B cell (primary cell): ENCODE measurements around the gene CPNE4. TPM values are rescaled to one million over a fixed set of nuclear protein-coding genes. Genes with fewer than 3 reads are reported as not detected.

ENCODE experiments used
- ATAC-seq: fragments of 200-7000 bp; cut with Tn5 transposase; one replicate; pipeline ENCODE4 v1.10.0; 2021; ENCODE audit warnings: low read depth, mild to moderate bottlenecking, moderate number of reproducible peaks, moderate library complexity
- CTCF ChIA-PET: fragments of 350-600 bp; sonication (Branson Sonifier 250); formaldehyde crosslinking; loops from one replicate; lab custom pipeline; 2021; ENCODE audit warnings: antibody characterized with exemption, inconsistent platforms; lab: Charles Lee
- POLR2A ChIA-PET: fragments of 350-600 bp; sonication (Branson Sonifier 250); formaldehyde crosslinking; loops from one replicate; lab custom pipeline; 2021; ENCODE audit warnings: antibody characterized with exemption; lab: Charles Lee
- DNase-seq: peaks from one replicate; pipeline ENCODE4 v3.0.0; 2013
- H2AFZ ChIP-seq: 2 replicates; pipeline ENCODE4 v1.6.1; 2012; ENCODE audit warnings: mild to moderate bottlenecking, low read depth, low read length; ENCODE audit not compliant: insufficient read depth, poor library complexity, severe bottlenecking
- H3K27ac ChIP-seq, 2 donors: 1 replicate in 1 of 2; 2 replicates in 1 of 2; pipeline ENCODE4 v1.5.1; 2012 to 2013; ENCODE audit warnings: low read length in 2 of 2, mild to moderate bottlenecking in 2 of 2, moderate library complexity in 1 of 2
- H3K27me3 ChIP-seq, 4 experiments: fragments of 200-600 bp in 1 of 4; sonication (generic) in 1 of 4; replicated peaks in 1 of 4; 1 replicate in 2 of 4; 2 replicates in 2 of 4; pipeline versions ENCODE4 v1.6.1 to v1.7.0; 2013 to 2016; ENCODE audit warnings: low read length in 3 of 4, mild to moderate bottlenecking in 2 of 4, mixed read lengths in 1 of 4, moderate library complexity in 1 of 4; ENCODE audit not compliant: insufficient read depth in 4 of 4, control insufficient read depth in 3 of 4; ENCODE audit errors: control extremely low read depth in 1 of 4
- H3K36me3 ChIP-seq, 2 experiments: replicated peaks in 1 of 2; 1 replicate in 1 of 2; 2 replicates in 1 of 2; pipeline versions ENCODE4 v1.6.1 to v1.7.1; 2013; ENCODE audit warnings: low read length in 1 of 2; ENCODE audit not compliant: insufficient read depth in 2 of 2, control insufficient read depth in 1 of 2; ENCODE audit errors: control extremely low read depth in 1 of 2, extremely low read depth in 1 of 2
- H3K4me1 ChIP-seq, 2 donors: fragments of 200-600 bp in 1 of 2; sonication (generic) in 1 of 2; 1 replicate in 1 of 2; 2 replicates in 1 of 2; pipeline versions ENCODE4 v1.5.1 to v1.6.1; 2013 to 2017; ENCODE audit warnings: low read length in 2 of 2; ENCODE audit not compliant: control insufficient read depth in 2 of 2, insufficient read depth in 2 of 2
- H3K4me2 ChIP-seq: replicated peaks from 2 replicates; pipeline ENCODE3; 2012; ENCODE audit warnings: mild to moderate bottlenecking, low read depth, low read length; ENCODE audit not compliant: poor library complexity, severe bottlenecking
- H3K4me3 ChIP-seq, 5 experiments: fragments of 200-600 bp in 1 of 5; sonication (generic) in 1 of 5; 1 replicate in 3 of 5; 2 replicates in 2 of 5; pipeline versions ENCODE4 v1.5.1 to v1.7.0; 2011 to 2016; ENCODE audit warnings: low read length in 4 of 5, mild to moderate bottlenecking in 4 of 5, low read depth in 2 of 5, control low read depth in 1 of 5, moderate library complexity in 1 of 5; ENCODE audit not compliant: insufficient read depth in 1 of 5; ENCODE audit errors: control extremely low read depth in 1 of 5, extremely low read depth in 1 of 5
- H3K79me2 ChIP-seq: fragments of 200-600 bp; sonication (generic); one replicate; pipeline ENCODE4 v1.6.0; 2016; ENCODE audit warnings: low read length; ENCODE audit not compliant: control insufficient read depth, insufficient read depth
- H3K9ac ChIP-seq: fragments of 200-600 bp; sonication (generic); 2 replicates; pipeline ENCODE4 v1.6.1; 2017; ENCODE audit warnings: mild to moderate bottlenecking, low read length, moderate library complexity
- H3K9me3 ChIP-seq, 3 donors: one replicate each; pipeline versions ENCODE4 v1.6.1 to v1.7.1; 2013; ENCODE audit warnings: low read length in 2 of 3; ENCODE audit not compliant: control insufficient read depth in 2 of 3, insufficient read depth in 1 of 3; ENCODE audit errors: control extremely low read depth in 1 of 3
- H4K20me1 ChIP-seq: 2 replicates; pipeline ENCODE4 v1.6.0; 2012; ENCODE audit warnings: mild to moderate bottlenecking, low read length; ENCODE audit not compliant: insufficient read depth, control insufficient read depth, poor library complexity, severe bottlenecking
- H3K27ac Mint-ChIP-seq: one replicate; pipeline ENCODE4 v1.8.0; 2021; ENCODE audit warnings: mixed read lengths
- H3K27me3 Mint-ChIP-seq: one replicate; pipeline ENCODE4 v1.8.0; 2021; ENCODE audit warnings: mixed read lengths
- H3K4me1 Mint-ChIP-seq: one replicate; pipeline ENCODE4 v1.8.0; 2021; ENCODE audit warnings: mixed read lengths
- H3K4me3 Mint-ChIP-seq: one replicate; pipeline ENCODE4 v1.8.0; 2021; ENCODE audit warnings: mixed read lengths
- H3K9me3 Mint-ChIP-seq: one replicate; pipeline ENCODE4 v1.8.0; 2022; ENCODE audit warnings: mixed read lengths; ENCODE audit not compliant: insufficient read depth
- EZH2 ChIP-seq: IDR thresholded peaks from 2 replicates; pipeline ENCODE4 v1.6.1; 2012; ENCODE audit warnings: borderline replicate concordance, low read depth, mild to moderate bottlenecking, moderate library complexity, low read length; ENCODE audit not compliant: insufficient read depth, poor library complexity, severe bottlenecking
- WGBS: methylation state at CpG from one replicate; pipeline ENCODE4 v1.1.5; 2013; ENCODE audit warnings: missing lambda C conversion rate; ENCODE audit not compliant: insufficient coverage; 5-methylcytosine and 5-hydroxymethylcytosine counted together
- intact Hi-C: fragments of 100-400 bp; cut with micrococcal nuclease; formaldehyde crosslinking; loops from one replicate; pipeline ENCODE4 v1.10.0; 2022
- polyA plus RNA-seq: library from polyadenylated mRNA; depleted of rRNA; stranded (reverse); fragments of >200 nt; gene quantifications from 2 replicates; pipeline ENCODE4 v1.2.3, GENCODE V29; 2012
- total RNA-seq, 2 donors: library from RNA; stranded (reverse); fragments of 120-200 nt in 1 of 2; gene quantifications; 1 replicate in 1 of 2; 2 replicates in 1 of 2; pipeline versions ENCODE4 v1.2.3 to v1.2.4, GENCODE V29; 2013 to 2022
- TF ChIP-seq, protein P1 (sequence below): fragments of 200-600 bp; IDR thresholded peaks from one replicate; pipeline ENCODE4 v1.8.0; 2022; ENCODE audit warnings: antibody characterized with exemption, mild to moderate bottlenecking

Gene CPNE4
- total and polyA plus RNA-seq, 2 donors (not counting 1 experiment from before 2014, with no cell fraction given), result not detected

DNA sequence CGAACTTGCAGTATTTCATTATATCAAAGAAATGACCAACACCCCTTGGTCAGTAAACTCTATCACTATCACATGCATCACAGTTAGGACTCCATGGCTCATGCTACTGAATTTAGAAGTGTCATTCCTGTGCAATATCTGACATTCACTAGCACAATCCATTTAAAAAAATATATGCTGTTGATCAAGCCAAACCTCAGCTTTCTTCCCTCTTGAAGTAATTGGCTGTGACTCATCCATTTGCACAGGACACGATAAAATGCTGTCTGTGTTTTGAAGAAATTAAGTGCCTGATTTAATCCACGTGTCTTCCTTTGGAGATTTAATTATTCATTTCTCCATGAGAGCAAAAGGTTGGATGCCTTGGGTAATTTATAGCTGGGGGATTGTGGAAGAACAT lies 38.9 kb downstream of the CPNE4 start:
- no peak overlapping the region for H3K4me2 ChIP-seq
- H3K27me3 ChIP-seq, result no peaks in the 10 kb centered on the region
- no peaks in the 10 kb centered on the region for H3K4me1 ChIP-seq
- Mint-ChIP-seq H3K27ac (no peak overlapping the region), H3K27me3 (peaks cover 5% of the 10 kb centered on the region), H3K4me1 (no peaks in the 10 kb centered on the region), H3K4me3 (no peak overlapping the region), H3K9me3 (no peaks in the 10 kb centered on the region)
- no peaks in the 10 kb centered on the region for H4K20me1 ChIP-seq
- ChIA-PET CTCF (no interaction called here), POLR2A (no interaction called here)
- peaks cover 1 to 11% (median 7%) of the 10 kb centered on the region in 3 donors for H3K9me3 ChIP-seq
- H3K4me3 ChIP-seq, result no peak overlapping the region
- H3K36me3 ChIP-seq, result no peaks in the 10 kb centered on the region
- H3K79me2 ChIP-seq, result no peaks in the 10 kb centered on the region
- H3K9ac ChIP-seq, result no peak overlapping the region
- no peak for DNase-seq
- no peak overlapping the region for H3K27ac ChIP-seq
- no peak for ATAC-seq
- TF ChIP-seq, protein P1, sequence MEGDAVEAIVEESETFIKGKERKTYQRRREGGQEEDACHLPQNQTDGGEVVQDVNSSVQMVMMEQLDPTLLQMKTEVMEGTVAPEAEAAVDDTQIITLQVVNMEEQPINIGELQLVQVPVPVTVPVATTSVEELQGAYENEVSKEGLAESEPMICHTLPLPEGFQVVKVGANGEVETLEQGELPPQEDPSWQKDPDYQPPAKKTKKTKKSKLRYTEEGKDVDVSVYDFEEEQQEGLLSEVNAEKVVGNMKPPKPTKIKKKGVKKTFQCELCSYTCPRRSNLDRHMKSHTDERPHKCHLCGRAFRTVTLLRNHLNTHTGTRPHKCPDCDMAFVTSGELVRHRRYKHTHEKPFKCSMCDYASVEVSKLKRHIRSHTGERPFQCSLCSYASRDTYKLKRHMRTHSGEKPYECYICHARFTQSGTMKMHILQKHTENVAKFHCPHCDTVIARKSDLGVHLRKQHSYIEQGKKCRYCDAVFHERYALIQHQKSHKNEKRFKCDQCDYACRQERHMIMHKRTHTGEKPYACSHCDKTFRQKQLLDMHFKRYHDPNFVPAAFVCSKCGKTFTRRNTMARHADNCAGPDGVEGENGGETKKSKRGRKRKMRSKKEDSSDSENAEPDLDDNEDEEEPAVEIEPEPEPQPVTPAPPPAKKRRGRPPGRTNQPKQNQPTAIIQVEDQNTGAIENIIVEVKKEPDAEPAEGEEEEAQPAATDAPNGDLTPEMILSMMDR, result no peak
- no peak for TF ChIP-seq EZH2
- H2AFZ ChIP-seq, result no peak overlapping the region
- 100% methylated on average over 1 of the region's 3 CpGs for WGBS
- intact Hi-C loops, result no loop called here

DNA sequence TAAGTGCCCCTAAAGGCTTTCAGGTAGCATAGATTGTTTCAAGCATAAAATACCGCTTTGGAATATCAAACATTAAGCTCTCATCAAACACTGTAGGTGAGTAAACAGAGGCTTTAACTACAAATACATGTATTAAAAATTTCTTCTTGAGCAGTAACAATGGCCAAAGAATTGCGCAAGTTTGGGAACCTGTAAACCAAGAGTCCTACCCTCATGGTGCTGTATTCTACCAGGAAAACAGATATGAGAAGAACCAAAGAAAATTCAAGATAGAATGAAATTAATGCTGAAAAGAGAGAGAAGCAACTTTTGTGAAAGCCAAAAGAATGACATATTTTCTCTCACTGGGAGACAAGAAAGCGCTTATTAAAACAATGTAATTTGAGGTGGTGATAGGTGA lies 45.5 kb downstream of the CPNE4 start:
- Histone ChIP-seq H3K36me3 (no peaks in the 10 kb centered on the region), H3K27me3 (no peaks in the 10 kb centered on the region), H2AFZ (no peak overlapping the region), H3K9ac (no peak overlapping the region), H3K4me1 (no peaks in the 10 kb centered on the region), H3K27ac (no peak overlapping the region), H3K79me2 (no peaks in the 10 kb centered on the region), H3K4me3 (no peak overlapping the region), H4K20me1 (no peaks in the 10 kb centered on the region), H3K4me2 (no peak overlapping the region), H3K9me3 (peaks cover 1 to 12% (median 11%) of the 10 kb centered on the region in 3 donors)
- WGBS, result no CpG with 5 or more reads among the region's 3 CpGs
- Mint-ChIP-seq H3K9me3 (no peaks in the 10 kb centered on the region), H3K27ac (no peak overlapping the region), H3K27me3 (peaks cover 4% of the 10 kb centered on the region), H3K4me3 (no peak overlapping the region), H3K4me1 (no peaks in the 10 kb centered on the region)
- CTCF ChIA-PET, result no interaction called here
- DNase-seq, result no peak
- no peak for ATAC-seq
- intact Hi-C loops, result no loop called here
- TF ChIP-seq, protein P1, result no peak
- TF ChIP-seq EZH2, result no peak
- POLR2A ChIA-PET, result no interaction called here
